Endodermal cell (in vitro differentiated cells): Measurements from ENCODE around the gene TOM1L2. TPM values are rescaled to one million over a fixed set of nuclear protein-coding genes. Genes with fewer than 3 reads are reported as not detected.

Experiments
- DNase-seq: peaks from one replicate; pipeline ENCODE4 v3.0.0-alpha.2; 2017
- H3K27ac ChIP-seq: 2 replicates; pipeline ENCODE4 v1.5.1; 2013; ENCODE audit warnings: mild to moderate bottlenecking, low read depth, low read length, moderate library complexity
- H3K27me3 ChIP-seq: 2 replicates; pipeline ENCODE4 v1.6.1; 2013; ENCODE audit warnings: mild to moderate bottlenecking, low read length, moderate library complexity; ENCODE audit not compliant: insufficient read depth, control insufficient read depth, poor library complexity, severe bottlenecking
- H3K36me3 ChIP-seq: 2 replicates; pipeline ENCODE4 v1.7.0; 2013; ENCODE audit warnings: mild to moderate bottlenecking, low read length, moderate library complexity; ENCODE audit not compliant: control insufficient read depth, insufficient read depth
- H3K4me1 ChIP-seq: one replicate; pipeline ENCODE4 v1.7.0; 2013; ENCODE audit warnings: low read length; ENCODE audit not compliant: control insufficient read depth, insufficient read depth
- H3K4me3 ChIP-seq: 2 replicates; pipeline ENCODE4 v1.5.1; 2013; ENCODE audit warnings: mild to moderate bottlenecking, low read length, moderate library complexity
- H3K9ac ChIP-seq: 2 replicates; pipeline ENCODE4 v1.6.1; 2013; ENCODE audit warnings: mild to moderate bottlenecking, low read length, moderate library complexity; ENCODE audit not compliant: poor library complexity, severe bottlenecking; ENCODE audit errors: extremely low read depth
- H3K9me3 ChIP-seq: 2 replicates; pipeline ENCODE4 v1.6.1; 2013; ENCODE audit warnings: mild to moderate bottlenecking, low read length, moderate library complexity; ENCODE audit not compliant: control insufficient read depth
- H3K27ac Mint-ChIP-seq: 2 replicates; pipeline ENCODE4 v1.8.0; 2020; ENCODE audit warnings: mixed read lengths
- H3K27me3 Mint-ChIP-seq: 2 replicates; pipeline ENCODE4 v1.8.0; 2021; ENCODE audit warnings: mild to moderate bottlenecking, mixed read lengths; ENCODE audit not compliant: insufficient read depth
- H3K36me3 Mint-ChIP-seq: 2 replicates; pipeline ENCODE4 v1.8.0; 2020; ENCODE audit warnings: low read depth, mixed read lengths
- H3K4me1 Mint-ChIP-seq: 2 replicates; pipeline ENCODE4 v1.8.0; 2020; ENCODE audit warnings: mixed read lengths
- H3K4me3 Mint-ChIP-seq: 2 replicates; pipeline ENCODE4 v1.8.0; 2020; ENCODE audit warnings: mild to moderate bottlenecking, moderate library complexity, mixed read lengths
- H3K9me3 Mint-ChIP-seq: 2 replicates; pipeline ENCODE4 v1.8.0; 2020; ENCODE audit warnings: mild to moderate bottlenecking, mixed read lengths
- CTCF ChIP-seq: fragments of 200-600 bp; sonication (generic); conservative IDR thresholded peaks from 2 replicates; pipeline ENCODE4 v1.5.0; 2021; ENCODE audit warnings: antibody characterized with exemption, mild to moderate bottlenecking
- WGBS, 2 experiments: methylation state at CpG; one replicate each; pipeline versions ENCODE4 v1.1.5 to v1.1.7; 2013; ENCODE audit warnings: missing lambda C conversion rate in 2 of 2, mixed read lengths in 1 of 2; ENCODE audit not compliant: insufficient coverage in 1 of 2, insufficient read length in 1 of 2; 5-methylcytosine and 5-hydroxymethylcytosine counted together
- total RNA-seq, 2 donors: library from RNA; stranded (reverse); fragmentation: NEBNext Ultra II Directional in 1 of 2; extraction: Animal tissue kit (Norgen Biotek cat#: 25700) in 1 of 2; gene quantifications; 2 replicates in 1 of 2; 3 replicates in 1 of 2; pipeline ENCODE4 v1.2.1, GENCODE V29; 2021

The TOM1L2 gene
- total RNA-seq, 2 donors from 2014 or later, result 10.2 to 11.5 TPM

- H3K27ac ChIP-seq, result peak overlapping the region; percentile 38
- H3K27ac Mint-ChIP-seq, result peak overlapping the region; percentile 64
Measured at GRCh38 chr17:17815436-17816200, 156.6 kb downstream of the TOM1L2 start.

DNA sequence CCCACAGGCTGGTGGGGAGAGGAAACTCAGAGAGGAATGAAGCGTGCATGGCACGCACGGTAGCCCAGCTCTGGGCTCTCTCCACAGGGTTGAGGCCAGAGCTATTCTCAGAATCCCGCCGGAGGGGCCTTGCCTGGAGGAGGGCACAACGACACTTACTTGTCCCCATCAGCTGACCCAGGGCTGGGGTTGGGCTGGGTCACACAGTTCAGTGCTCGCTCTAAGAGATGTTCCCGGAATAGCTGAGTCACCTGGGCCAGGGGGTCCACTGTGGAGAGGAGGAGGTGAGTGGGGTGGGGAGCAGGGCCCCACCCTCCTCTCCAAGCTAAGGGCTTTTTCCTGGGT lies 157.2 kb downstream of the TOM1L2 start:
- H3K27me3 ChIP-seq, result no peaks in the 10 kb centered on the region
- H3K4me3 ChIP-seq, result no peak overlapping the region
- no peak for TF ChIP-seq CTCF
- Mint-ChIP-seq H3K9me3 (no peaks in the 10 kb centered on the region), H3K27ac (peak overlapping the region; percentile 13), H3K27me3 (no peaks in the 10 kb centered on the region), H3K4me1 (peaks cover 8% of the 10 kb centered on the region), H3K4me3 (no peak overlapping the region), H3K36me3 (peaks cover 47% of the 10 kb centered on the region)
- peaks cover 9% of the 10 kb centered on the region for H3K4me1 ChIP-seq
- peaks cover 40% of the 10 kb centered on the region for H3K36me3 ChIP-seq
- no peak overlapping the region for H3K9ac ChIP-seq
- no peaks in the 10 kb centered on the region for H3K9me3 ChIP-seq
- WGBS, 2 experiments, result 93 to 94% methylated on average over 7 to 8 of the region's 8 CpGs
- DNase-seq, result no peak
- peak overlapping the region; percentile 6 for H3K27ac ChIP-seq

More at GRCh38 chr17:17815436-17816200, 156.6 kb downstream of the TOM1L2 start:
- 95% methylated on average over 8 to 16 of the region's 17 CpGs for WGBS, 2 experiments
- H3K27me3 ChIP-seq, result no peaks in the 10 kb centered on the region
- no peak for DNase-seq
- Mint-ChIP-seq H3K4me3 (no peak overlapping the region), H3K27me3 (no peaks in the 10 kb centered on the region), H3K9me3 (no peaks in the 10 kb centered on the region), H3K36me3 (peaks cover 47% of the 10 kb centered on the region), H3K4me1 (peaks cover 8% of the 10 kb centered on the region)
- TF ChIP-seq CTCF, result no peak
- no peaks in the 10 kb centered on the region for H3K9me3 ChIP-seq
- H3K36me3 ChIP-seq, result peaks cover 44% of the 10 kb centered on the region
- no peak overlapping the region for H3K4me3 ChIP-seq
- no peak overlapping the region for H3K9ac ChIP-seq
- peaks cover 5% of the 10 kb centered on the region for H3K4me1 ChIP-seq

GRCh38 chr17:17814162-17815061 lies 157.8 kb downstream of the TOM1L2 start:
- Histone ChIP-seq H3K27me3 (no peaks in the 10 kb centered on the region), H3K4me3 (no peak overlapping the region), H3K9ac (no peak overlapping the region), H3K9me3 (no peaks in the 10 kb centered on the region), H3K36me3 (peaks cover 33% of the 10 kb centered on the region), H3K4me1 (peaks cover 9% of the 10 kb centered on the region), H3K27ac (no peak overlapping the region)
- H3K27me3 Mint-ChIP-seq, result no peaks in the 10 kb centered on the region
- no peak overlapping the region for H3K4me3 Mint-ChIP-seq
- no peak for TF ChIP-seq CTCF
- no peaks in the 10 kb centered on the region for H3K9me3 Mint-ChIP-seq
- WGBS, 2 experiments, result 91 to 97% methylated on average over 18 to 20 of the region's 20 CpGs
- H3K36me3 Mint-ChIP-seq, result peaks cover 43% of the 10 kb centered on the region
- peaks cover 8% of the 10 kb centered on the region for H3K4me1 Mint-ChIP-seq
- no peak overlapping the region for H3K27ac Mint-ChIP-seq
- no peak for DNase-seq
